CD4-positive, alpha-beta T cell treated with Interleukin-17A for 1 hour (primary cell): ENCODE results near the gene SBNO2.

Experiments used
- DNase-seq: peaks from one replicate; pipeline ENCODE4 v3.0.0-alpha.2; 2020

The SBNO2 gene, protein sequence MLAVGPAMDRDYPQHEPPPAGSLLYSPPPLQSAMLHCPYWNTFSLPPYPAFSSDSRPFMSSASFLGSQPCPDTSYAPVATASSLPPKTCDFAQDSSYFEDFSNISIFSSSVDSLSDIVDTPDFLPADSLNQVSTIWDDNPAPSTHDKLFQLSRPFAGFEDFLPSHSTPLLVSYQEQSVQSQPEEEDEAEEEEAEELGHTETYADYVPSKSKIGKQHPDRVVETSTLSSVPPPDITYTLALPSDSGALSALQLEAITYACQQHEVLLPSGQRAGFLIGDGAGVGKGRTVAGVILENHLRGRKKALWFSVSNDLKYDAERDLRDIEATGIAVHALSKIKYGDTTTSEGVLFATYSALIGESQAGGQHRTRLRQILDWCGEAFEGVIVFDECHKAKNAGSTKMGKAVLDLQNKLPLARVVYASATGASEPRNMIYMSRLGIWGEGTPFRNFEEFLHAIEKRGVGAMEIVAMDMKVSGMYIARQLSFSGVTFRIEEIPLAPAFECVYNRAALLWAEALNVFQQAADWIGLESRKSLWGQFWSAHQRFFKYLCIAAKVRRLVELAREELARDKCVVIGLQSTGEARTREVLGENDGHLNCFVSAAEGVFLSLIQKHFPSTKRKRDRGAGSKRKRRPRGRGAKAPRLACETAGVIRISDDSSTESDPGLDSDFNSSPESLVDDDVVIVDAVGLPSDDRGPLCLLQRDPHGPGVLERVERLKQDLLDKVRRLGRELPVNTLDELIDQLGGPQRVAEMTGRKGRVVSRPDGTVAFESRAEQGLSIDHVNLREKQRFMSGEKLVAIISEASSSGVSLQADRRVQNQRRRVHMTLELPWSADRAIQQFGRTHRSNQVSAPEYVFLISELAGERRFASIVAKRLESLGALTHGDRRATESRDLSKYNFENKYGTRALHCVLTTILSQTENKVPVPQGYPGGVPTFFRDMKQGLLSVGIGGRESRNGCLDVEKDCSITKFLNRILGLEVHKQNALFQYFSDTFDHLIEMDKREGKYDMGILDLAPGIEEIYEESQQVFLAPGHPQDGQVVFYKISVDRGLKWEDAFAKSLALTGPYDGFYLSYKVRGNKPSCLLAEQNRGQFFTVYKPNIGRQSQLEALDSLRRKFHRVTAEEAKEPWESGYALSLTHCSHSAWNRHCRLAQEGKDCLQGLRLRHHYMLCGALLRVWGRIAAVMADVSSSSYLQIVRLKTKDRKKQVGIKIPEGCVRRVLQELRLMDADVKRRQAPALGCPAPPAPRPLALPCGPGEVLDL (N-terminal part only)

DNA sequence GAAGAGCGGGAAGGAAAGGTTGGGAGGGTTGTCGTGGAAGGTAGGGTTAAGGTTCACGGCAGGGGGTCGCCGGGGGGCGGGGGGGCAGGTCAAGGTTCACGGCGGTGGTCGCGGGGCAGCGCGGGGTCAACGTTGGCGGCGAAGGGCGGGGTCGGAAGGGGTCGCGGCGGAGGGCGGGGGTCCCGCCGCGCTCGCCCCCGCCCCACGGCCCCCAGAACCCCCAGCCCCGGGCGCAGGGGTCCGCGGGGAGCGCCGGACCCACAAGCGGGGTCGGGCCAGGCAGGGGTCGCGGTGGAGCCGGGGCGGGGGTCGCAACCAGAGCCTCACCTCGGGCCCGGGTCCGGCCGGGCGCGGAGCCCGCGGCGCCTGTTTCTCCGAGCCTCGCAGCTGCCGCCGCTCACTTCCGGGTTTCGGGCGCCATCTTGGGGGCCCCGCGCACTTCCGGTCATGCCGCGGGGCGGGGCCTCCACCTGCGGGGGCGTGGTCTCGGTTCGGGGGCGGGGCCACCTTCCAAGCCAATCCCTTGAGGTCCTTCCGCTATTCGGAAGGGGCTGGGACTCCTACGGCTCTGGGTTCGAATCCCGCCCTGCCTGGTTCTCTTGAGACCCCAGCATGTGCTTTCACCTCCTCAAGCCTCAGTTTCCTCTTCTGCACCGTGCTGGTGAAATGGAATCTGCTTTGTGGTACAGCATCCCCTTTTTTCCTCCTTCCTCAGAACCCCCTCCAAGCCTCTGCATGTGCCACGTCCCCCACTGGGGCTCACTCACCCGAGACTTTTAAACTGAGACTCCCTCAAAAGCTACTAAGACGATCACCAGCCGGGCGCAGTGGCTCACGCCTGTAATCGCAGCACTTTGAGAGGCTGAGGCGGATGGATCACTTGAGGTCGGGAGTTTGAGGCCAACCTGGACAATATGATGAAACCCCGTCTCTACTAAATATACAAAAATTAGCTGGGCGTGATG is at the start of gene SBNO2:
TSS of gene SBNO2 (minus strand) at position 424 of the 965 bp plus-strand sequence. CDS start 19,992 bp downstream, outside the sequence.
- DNase-seq, result peak; percentile 92

DNA sequence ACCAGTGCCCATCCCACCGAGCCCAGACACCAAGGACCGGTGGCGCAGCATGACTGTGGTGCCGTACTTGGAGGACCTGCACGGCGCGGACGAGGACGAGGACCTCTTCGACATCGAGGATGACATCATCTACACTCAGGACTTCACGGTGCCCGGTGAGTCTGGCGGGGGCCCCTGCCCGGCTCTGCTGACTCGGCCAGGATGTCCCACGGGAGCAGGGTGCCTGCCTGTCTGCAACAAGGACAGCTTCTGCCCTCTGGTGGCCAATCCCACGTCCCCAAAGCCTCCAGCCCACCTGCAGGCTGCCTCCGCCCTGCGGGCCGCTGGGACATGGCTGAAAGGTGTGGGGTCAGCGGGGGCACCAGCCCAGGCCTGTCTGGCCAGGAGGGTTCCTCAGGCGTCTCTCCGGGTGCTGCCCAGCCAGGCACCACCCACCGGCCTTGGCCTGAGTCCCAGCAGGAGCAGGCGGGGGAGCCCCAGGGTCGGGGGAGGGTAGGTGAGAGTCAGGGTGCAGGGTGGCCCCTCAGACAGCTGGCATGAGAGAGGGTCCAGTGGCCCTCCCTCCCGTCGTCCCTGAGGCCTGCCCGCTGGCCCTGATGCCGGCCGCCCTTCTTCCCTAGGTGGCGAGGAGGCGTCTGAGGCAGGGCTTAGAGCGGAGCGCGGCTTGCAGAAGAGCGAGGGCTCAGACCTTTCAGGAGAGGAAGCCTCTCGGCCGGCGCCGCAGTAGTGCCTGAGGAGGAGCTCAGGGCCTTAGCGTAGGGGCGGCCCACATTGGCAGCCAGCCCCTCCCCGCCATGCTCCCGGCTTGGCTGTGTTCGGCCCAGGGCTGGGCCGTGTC is 49.2 kb upstream of the SBNO2 start:
- no peak for DNase-seq

DNA sequence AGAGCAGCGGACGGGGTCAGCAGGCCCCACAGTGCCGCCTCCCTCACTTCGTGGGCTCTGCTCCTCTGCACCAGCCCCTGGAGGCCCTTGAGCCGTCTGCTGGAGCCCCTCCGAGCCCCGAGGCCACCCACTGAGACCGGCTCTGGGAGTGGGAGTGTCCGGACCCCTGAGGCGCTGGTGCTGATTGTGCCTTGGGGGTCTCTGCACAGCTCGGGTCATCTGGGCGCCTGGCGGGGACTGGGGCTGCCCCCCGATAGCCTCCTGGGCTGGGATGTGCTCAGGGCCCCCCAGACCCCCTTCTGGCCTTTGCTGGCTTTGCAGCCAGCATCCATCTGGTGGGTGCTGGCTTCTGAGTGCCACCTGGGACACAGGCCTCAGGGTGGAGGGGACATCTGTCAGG is 48.3 kb upstream of the SBNO2 start:
- DNase-seq, result no peak

DNA sequence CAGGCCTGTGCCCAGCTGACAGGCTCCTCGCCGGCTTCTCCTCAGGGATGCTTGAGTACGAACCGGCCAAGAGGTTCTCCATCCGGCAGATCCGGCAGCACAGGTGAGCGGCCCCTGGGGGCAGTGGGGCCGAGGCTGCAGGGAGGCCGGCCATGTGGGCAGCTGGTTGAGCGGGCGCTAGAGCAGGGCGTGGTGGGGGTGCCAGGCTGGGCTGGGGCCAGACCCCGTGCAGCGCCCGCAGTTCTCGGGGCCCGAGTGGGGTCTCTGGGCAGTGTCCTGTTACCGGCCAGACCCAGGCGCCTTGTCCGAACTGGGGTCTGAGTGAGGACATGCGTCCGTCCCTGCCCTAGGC is 47.8 kb upstream of the SBNO2 start:
- no peak for DNase-seq

DNA sequence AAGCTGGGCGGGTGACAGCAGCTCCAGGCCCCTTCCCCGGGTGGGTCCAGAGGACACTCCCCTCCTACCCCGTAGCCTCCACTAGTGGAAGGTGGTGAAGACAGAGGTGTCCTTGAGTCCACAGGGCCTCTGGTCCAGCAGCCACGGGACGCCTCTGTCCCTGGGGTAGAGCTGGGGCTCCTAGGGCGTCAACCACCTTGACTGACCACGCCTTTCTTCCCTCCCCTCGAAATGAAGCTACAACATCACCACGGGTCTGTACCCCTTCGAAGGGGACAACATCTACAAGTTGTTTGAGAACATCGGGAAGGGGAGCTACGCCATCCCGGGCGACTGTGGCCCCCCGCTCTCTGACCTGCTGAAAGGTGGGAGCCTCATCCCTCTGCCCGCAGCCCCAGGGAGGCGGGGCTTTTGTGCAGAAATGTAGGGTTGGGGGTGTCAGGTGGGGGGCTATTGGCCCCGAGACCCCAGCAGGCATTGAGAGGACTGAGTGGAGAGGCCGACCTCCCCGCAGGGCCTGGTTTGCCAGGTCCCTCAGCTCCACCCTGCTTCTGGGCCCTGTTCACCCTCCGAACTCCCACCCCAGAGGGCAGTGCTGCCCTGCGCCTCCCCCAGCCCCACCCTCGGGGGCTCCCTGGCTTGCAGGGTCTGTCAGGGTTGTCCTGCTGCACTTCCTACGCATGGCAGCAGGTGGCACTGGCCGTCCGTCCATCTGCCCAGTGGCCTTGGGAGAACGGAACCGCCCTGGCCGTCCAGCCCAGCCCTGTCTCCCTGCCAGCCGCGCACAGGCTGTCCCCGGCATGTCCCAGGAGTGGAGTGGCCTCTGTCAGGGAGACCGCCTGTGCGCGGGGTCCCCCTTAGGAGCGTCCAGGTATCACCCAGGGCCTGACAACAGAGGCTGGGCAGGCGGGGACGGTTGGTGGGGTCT is 47.2 kb upstream of the SBNO2 start:
- DNase-seq, result no peak

DNA sequence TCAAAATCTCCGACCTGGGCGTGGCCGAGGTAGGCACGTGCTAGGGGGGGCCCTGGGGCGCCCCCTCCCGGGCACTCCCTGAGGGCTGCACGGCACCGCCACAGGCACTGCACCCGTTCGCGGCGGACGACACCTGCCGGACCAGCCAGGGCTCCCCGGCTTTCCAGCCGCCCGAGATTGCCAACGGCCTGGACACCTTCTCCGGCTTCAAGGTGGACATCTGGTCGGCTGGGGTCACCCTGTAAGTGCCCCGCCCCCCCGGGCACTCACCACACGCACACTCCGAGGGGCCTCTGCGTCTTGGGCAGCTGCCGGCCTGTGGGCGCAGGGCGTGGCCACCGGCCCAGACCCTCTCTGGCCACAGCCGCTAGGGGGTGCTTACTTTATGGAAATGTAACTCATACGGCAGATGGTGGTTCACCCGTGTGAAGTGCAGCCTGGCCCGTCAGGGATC is 46.4 kb upstream of the SBNO2 start:
- DNase-seq, result no peak

DNA sequence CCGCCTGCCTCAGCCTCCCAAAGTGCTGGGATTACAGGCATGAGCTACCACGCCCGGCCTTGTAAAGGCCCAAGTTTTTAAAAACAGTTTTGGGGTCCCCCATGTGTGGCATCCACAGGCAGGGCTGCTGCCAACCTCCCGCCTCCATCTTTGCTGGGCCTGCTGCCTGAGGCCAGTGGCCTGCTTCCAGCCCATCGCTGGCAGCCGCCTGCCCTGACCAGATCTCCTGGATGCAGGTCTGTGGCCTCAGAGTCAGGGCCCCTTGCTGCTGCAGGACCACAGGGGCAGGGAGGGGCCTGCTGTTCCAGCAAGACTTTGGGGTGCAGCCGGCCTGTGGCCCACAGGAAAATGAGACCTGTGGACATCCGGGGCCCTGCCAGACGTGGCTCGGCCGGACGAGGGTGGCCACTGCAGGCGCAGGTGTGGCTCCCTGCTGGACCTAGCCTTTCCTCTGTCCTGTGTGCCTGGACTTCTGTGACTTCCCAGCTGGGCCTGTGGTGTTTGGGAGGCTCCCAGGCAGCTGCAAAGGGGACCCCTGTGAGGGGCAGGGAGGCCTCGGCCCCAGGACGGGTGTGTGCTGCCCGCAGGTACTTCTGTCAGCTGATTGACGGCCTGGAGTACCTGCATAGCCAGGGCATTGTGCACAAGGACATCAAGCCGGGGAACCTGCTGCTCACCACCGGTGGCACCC is 45.9 kb upstream of the SBNO2 start:
- DNase-seq, result no peak

DNA sequence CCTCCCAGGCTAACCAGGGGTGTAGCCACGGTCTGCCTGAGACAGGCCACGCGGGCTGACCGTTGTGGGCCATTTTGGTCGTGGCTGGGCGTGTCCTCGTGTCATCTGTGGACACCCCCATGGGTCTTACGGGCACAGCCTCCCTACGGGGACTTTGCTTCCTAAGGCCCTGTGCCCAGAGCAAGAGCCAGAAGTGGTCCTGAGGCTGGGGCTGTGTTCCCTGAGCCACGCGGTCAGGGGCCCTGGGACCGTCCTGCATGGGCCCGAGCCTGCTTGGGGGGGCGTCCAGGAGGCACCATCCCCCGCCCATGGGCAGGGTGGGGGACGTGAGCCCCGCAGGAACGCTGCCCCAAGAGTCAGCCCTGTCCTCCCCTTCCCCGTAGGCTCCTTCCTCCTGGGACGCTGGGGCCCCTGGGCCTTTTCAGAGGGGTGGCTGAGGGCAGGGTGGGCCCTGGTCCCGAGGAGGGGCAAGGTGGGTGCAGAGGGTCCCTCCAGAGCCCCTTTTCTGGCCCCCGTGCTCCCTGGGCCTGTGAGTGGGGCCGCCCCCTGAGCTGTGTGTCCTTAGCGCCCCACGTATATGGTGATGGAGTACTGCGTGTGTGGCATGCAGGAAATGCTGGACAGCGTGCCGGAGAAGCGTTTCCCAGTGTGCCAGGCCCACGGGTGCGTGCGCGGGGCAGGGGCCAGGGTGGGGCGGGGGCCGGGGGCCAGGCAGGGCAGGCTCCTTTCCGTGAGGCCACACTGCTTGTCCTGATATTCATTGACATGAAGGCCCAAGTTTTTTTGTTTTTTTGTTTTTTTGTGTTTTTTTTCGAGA is 44.9 kb upstream of the SBNO2 start:
- DNase-seq, result no peak

DNA sequence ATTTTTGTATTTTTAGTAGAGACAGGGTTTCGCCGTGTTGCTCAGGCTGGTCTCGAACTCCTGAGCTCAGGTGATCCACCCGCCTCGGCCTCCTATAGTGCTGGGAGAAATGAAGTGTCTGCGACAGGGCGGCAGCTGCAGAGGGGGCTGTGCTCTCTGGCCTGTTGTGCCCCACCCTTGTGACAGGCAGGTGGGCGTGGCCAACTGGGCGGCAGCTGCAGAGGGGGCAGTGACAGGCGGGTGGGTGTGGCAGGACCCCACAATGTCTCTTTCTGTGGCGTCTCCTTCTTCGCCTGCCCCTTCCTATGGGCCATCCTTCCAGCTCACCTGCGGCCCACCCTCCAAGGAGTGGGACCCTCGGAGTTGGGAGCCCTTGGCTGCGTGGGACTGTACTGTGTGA is 43.3 kb upstream of the SBNO2 start:
- no peak for DNase-seq

DNA sequence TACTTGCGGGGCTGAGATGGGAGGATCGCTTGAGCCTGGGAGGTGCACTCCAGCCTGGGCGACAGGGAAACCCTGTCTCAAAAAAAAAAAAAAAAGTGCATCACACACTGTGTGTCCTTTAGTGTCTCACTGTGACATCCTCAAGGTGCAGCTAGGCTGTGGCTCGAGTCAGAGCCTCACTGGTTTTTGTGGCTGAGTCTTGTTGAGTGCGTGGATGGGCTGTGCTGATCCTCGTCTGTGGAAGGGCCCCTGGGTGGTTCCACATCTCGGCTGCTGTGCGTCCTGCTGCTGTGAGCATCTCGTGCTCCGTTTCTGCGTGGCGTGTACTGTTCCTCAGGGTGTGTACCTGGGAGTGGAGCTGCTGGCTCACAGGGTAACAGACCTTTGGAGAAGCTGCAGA is 42.7 kb upstream of the SBNO2 start:
- DNase-seq, result no peak

DNA sequence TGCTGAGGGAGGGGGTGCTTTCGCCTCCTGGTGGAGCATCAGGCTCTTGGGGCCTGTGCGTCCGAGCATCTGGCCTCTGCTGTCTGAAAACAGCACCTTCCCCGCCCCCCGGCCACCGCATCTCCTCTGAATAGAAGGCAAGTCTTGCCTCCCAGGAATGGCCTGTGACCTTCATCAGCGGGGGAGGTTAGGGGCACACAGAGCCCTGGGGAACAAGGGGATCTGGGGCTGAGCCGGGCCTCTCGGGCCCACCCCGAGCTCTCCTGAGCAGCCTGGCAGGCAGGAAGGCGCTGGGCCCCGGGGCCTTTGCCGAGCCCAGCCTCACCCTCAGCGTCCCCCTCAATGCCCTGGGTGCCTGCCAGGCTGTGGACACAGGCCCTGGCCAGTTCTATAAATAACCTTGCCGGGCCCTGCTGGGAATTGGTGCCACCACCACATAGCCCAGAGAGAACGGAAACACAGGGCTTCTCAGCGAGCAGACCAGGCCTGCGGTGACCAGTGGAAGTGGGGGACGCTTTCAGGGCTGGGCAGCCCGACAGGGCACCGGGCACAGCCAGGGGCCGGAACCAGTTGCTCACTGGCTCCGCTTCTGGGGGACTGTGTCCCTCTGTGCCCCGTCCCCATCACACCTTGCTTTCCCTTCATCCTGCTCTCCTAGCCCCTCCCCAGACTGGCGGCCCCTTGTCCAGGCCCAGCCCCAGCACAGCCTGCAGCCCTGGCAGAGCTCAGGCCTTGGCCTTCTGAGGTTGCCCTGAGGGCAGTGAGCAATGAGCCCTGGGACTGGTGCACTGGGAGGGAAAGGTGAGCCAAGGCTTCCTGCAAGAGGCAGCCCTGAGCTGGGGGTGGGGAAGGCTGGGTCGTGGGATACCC is 41.0 kb upstream of the SBNO2 start:
- no peak for DNase-seq

DNA sequence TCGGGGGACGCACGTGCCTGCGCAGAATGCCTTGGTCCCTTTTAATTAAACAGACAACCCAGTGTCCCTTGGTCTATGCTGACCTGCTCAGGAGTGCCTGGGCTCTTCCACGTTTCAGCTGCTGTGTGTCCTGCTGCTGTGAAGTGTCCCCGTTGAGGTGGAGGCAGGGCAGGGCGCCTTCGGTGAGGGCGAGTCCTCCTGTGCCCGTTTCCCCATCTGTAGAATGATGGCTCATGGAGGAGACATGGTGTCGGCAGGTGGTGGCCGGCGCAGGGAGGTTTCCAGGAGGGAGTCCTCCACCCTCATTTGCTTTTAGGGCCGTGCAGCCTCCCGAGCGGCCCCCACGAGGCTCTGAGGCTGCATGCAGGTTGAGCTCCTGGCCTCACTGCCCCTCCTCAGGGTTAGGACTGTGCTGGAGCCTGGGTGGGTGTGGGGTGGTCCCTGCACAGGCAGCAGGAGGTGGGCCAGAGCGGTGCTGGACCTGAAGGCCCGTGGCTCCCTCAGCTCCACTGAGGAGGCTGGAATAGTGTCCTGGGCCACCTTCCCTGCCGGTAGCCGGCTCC is 40.3 kb upstream of the SBNO2 start:
- DNase-seq, result no peak

DNA sequence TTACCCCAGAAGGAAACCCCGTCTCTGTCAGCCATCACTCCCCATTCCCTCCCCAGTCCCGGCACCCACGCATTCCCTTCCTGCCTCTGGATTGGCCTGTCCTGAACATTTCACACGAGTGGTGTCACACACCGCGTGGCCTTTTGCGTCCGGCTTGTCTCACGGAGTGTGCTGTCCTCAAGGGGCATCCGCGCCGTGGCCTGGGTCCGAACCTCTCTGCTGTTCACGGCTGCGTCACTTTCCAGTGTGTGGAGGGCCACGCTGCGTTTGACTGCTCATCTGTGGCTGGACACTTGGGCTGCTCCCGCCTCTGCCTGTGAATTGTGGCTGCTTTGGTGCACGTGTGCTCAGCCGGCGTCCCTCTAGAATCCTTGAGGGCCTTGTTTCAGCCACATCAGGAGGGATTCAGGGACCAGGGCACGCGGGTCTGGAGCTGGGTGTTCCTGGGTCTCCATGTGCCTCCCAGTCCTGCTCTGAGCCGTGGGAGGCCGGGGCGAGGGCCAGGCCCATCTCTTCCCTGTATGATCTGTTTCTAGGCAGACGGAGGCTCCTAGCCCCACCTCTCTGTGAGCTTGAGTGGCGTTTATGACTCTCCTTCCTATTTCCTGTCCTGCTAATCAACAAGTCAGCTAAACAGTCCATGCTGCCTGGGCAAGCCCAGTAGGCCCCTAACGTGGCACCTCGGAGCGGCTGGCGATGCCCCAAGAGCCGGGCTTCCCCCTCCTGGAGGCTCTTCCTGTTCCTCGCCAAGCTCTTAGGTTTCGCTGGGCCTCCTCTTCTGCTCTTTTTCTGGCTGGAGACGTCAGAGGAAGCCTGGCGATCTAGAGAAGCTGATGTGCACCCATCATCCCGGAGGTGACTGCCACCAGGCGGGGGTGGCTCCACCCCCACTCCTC is 39.6 kb upstream of the SBNO2 start:
- DNase-seq, result peak; percentile 77

DNA sequence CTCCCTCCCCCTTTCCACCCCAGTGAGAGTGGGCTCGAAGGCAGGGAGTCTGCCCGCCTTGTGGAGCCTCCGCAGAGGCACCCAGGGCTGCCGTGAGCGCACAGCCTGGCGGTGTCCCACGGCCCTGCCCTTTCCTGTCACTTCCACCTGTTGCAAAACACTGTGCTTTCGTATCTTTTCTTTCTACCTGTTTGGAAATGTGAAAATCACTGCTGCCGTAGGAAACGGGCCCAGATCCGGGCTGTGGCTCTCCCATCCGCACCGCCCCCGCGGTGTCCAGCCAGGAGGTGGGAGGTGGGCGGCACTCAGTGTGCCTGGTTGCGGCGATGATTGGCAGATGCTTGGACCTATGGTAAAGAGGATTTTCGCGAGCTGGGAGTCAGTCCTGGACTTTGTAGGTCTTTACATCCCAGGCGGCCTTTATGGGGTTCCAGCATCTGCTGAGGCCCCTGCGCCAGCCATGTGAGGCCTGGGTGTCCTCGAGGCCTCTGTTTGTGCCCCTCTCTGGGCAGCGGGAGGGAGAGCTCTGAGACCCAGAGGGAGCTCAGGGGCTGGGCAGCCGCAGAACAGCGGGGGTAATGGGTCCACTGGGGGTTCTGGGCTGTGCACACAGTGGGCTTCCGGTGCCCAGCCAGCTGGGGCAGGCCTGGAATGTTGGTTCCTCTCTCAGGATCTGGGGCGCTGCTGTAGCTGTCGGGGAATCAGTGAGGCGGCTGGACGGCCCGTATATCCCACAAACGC is 37.6 kb upstream of the SBNO2 start:
- no peak for DNase-seq

DNA sequence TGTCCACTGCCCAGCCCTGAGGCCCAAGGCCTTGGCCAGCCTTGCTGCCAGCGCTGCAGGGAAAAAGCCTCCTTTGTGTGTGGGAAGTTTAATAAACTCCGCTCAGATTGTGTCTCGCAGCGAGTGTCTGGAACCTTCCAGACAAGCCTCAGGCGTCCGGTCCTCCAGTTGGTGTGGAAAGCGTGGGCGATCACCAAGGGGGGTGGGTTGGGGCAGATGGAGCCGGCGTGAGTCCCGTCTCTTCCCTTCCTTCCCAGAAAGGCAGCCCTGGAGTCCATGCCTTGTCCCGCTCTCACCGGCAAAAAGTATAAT is 36.1 kb upstream of the SBNO2 start:
- DNase-seq, result no peak
